GM12874 (cell line): Measurements from ENCODE around the gene RABL6.

Source experiments
- CTCF ChIP-seq: IDR thresholded peaks from 2 replicates; pipeline ENCODE4 v1.5.1; 2011; ENCODE audit warnings: low read depth, mild to moderate bottlenecking, control low read depth, low read length, moderate library complexity; ENCODE audit not compliant: insufficient read depth

Gene RABL6, protein sequence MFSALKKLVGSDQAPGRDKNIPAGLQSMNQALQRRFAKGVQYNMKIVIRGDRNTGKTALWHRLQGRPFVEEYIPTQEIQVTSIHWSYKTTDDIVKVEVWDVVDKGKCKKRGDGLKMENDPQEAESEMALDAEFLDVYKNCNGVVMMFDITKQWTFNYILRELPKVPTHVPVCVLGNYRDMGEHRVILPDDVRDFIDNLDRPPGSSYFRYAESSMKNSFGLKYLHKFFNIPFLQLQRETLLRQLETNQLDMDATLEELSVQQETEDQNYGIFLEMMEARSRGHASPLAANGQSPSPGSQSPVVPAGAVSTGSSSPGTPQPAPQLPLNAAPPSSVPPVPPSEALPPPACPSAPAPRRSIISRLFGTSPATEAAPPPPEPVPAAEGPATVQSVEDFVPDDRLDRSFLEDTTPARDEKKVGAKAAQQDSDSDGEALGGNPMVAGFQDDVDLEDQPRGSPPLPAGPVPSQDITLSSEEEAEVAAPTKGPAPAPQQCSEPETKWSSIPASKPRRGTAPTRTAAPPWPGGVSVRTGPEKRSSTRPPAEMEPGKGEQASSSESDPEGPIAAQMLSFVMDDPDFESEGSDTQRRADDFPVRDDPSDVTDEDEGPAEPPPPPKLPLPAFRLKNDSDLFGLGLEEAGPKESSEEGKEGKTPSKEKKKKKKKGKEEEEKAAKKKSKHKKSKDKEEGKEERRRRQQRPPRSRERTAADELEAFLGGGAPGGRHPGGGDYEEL

GRCh38 chr9:136807281-136808074, at the start of gene RABL6:
TSS of gene RABL6 (plus strand) at chr9:136807948. CDS start at chr9:136808197, 249 bp downstream.
- TF ChIP-seq CTCF, result no peak

GRCh38 chr9:136759001-136759400, 48.7 kb upstream of the RABL6 start:
- TF ChIP-seq CTCF, result no peak

DNA sequence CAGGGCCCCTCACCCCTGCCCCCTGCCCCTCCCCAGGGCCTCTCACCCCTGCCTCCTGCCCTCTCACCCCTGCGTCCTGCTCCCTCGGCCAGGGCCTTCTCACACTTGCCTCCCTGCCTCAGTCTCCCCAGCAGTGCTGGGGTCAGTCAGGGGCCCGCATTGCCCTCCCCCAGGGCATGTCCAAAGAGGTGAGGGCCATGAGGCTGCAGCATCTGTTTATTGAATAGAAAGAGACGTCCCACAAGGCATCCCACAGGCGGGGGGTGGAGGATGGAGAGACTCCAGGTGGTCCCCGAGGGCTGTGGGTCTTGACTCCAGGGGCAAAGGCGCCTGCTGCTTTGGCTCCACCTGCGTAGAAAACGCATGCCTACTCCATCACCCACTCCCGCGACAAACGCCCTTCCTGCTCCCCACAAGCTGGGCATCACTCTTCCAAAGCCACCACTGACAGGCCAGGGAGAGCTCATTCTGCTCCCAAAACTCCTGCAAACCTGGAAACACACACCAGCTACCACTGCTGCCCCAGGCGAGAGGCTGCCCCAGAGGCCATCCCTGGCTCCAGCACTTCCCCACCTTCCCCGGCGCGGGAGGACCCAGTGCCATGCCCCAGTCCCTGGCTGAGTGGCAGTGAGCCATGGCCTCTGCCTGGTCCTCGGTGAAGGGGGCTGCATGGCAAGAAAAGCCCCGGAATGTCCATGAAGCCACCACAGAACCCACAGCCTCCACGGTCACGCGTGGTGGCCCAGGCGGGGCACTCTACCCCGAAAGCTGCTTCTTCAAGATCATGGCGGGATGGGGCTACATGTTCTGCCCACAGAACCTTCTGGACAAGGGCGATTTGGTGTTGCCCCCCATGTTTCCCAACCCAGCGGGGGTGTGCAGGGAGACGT, 48.1 kb upstream of the RABL6 start:
- TF ChIP-seq CTCF, result no peak

- no peak for TF ChIP-seq CTCF
Measured at GRCh38 chr9:136760424-136760823, 47.3 kb upstream of the RABL6 start.

- peak; percentile 67 for TF ChIP-seq CTCF
Measured at GRCh38 chr9:136760834-136761544, 46.8 kb upstream of the RABL6 start.

- TF ChIP-seq CTCF, result no peak
Measured at GRCh38 chr9:136761545-136761981, 46.2 kb upstream of the RABL6 start.
